Thyroid gland (tissue), 4 donors: ENCODE measurements around the gene CDC37. TPM values are rescaled to one million over a fixed set of nuclear protein-coding genes. Genes with fewer than 3 reads are reported as not detected.
"Not testable (repeated sequence)": the region's sequence is repeated elsewhere in the genome, so short reads cannot be mapped to it uniquely, and the experiment has no call there.

ENCODE experiments used
- DNase-seq, 2 donors: peaks; one replicate each; pipeline ENCODE4 v3.0.0-alpha.2; 2019
- H3K27ac ChIP-seq, 3 donors: fragments of 200-600 bp; sonication (generic); 1 replicate in 2 of 3; 2 replicates in 1 of 3; pipeline ENCODE4 v1.5.1; 2016 to 2019; ENCODE audit warnings: mild to moderate bottlenecking in 1 of 3, moderate library complexity in 1 of 3
- H3K27me3 ChIP-seq: fragments of 200-600 bp; sonication (generic); one replicate; pipeline ENCODE4 v1.5.1; 2019
- H3K36me3 ChIP-seq, 2 donors: fragments of 200-600 bp; sonication (generic); one replicate each; pipeline ENCODE4 v1.5.1; 2016 to 2019
- H3K4me1 ChIP-seq, 2 donors: fragments of 200-600 bp; sonication (generic); one replicate each; pipeline ENCODE4 v1.5.1; 2017 to 2019
- H3K4me3 ChIP-seq, 3 donors: fragments of 200-600 bp; sonication (generic); replicated peaks in 1 of 3; 1 replicate in 2 of 3; 2 replicates in 1 of 3; pipeline ENCODE4 v1.5.1; 2016; ENCODE audit warnings: mild to moderate bottlenecking in 1 of 3
- H3K9me3 ChIP-seq: fragments of 200-600 bp; sonication (generic); one replicate; pipeline ENCODE4 v1.5.1; 2017
- CTCF ChIP-seq, 6 experiments: fragments of 200-600 bp in 3 of 6; fragments of 450-650 bp in 3 of 6; sonication (generic) in 3 of 6; IDR thresholded peaks; one replicate each; pipeline ENCODE4 v1.5.1; 2016 to 2019; ENCODE audit warnings: antibody characterized with exemption in 6 of 6, mild to moderate bottlenecking in 2 of 6, inconsistent platforms in 1 of 6, moderate library complexity in 1 of 6
- POLR2A ChIP-seq, 2 donors: fragments of 450-650 bp; IDR thresholded peaks; one replicate each; pipeline ENCODE4 v1.6.1; 2017; ENCODE audit warnings: antibody characterized with exemption in 2 of 2, mild to moderate bottlenecking in 2 of 2, moderate library complexity in 1 of 2
- WGBS, 2 donors: methylation state at CpG; one replicate each; pipeline ENCODE4 v1.1.5; 2017; 5-methylcytosine and 5-hydroxymethylcytosine counted together
- intact Hi-C: fragments of 100-400 bp; cut with DNase I; formaldehyde crosslinking; loops from one replicate; pipeline ENCODE4 v1.15.1; 2023
- total RNA-seq, 4 donors: library from RNA; depleted of rRNA; stranded (reverse); fragments of >200 nt; gene quantifications; one replicate each; pipeline ENCODE4 v1.2.3, GENCODE V29; 2016

The CDC37 gene
- total RNA-seq, 4 donors from 2014 or later: 99.7 to 154 (median 125) TPM

- no peak for DNase-seq
- Histone ChIP-seq H3K4me3 (peak overlapping the region; percentile 66 to 99 (median 73)), H3K9me3 (no peaks in the 10 kb centered on the region), H3K4me1 (peaks cover 12 to 14% of the 10 kb centered on the region in 2 donors), H3K27ac (peak overlapping the region; percentile 44 to 91 (median 65)), H3K36me3 (peaks cover 9 to 11% of the 10 kb centered on the region in 2 donors), H3K27me3 (no peaks in the 10 kb centered on the region)
- intact Hi-C loops: loop anchor here (5.0 to 10.0 kb wide), 2 partner anchors 43 to 275 kb away; partner anchors contain the start of genes ANGPTL6, ICAM3 and PPAN
- TF ChIP-seq POLR2A (IDR thresholded peaks at IDR 0.05) (no peak), CTCF (IDR thresholded peaks at IDR 0.05) (no peak)
- WGBS, 2 donors: 0 to 1% methylated on average over 5 to 9 of the region's 10 CpGs
These were observed 23.4 kb downstream of the CDC37 start for GRCh38 chr19:10379880-10380312.

- TF ChIP-seq CTCF (IDR thresholded peaks at IDR 0.05) (no peak), POLR2A (IDR thresholded peaks at IDR 0.05) (no peak)
- no peaks in the 10 kb centered on the region for H3K27me3 ChIP-seq
- intact Hi-C loops: loop anchor here (5.0 kb wide), 1 partner anchor 41 kb away; the partner anchor contains the start of gene ICAM3
- no peak overlapping the region for H3K27ac ChIP-seq
- WGBS, 2 donors: 89 to 100% methylated on average over 5 to 6 of the region's 8 CpGs
- H3K4me1 ChIP-seq: peaks cover 12 to 14% of the 10 kb centered on the region in 2 donors
- H3K36me3 ChIP-seq: peaks cover 9 to 13% of the 10 kb centered on the region in 2 donors
- DNase-seq: no peak
- no peak overlapping the region for H3K4me3 ChIP-seq
- no peaks in the 10 kb centered on the region for H3K9me3 ChIP-seq
These were observed 25.2 kb downstream of the CDC37 start for GRCh38 chr19:10378124-10378523.

- H3K4me3 ChIP-seq, H3K27ac ChIP-seq, DNase-seq, H3K9me3 ChIP-seq, H3K27me3 ChIP-seq: not testable (repeated sequence)
- WGBS, 2 donors: 95 to 97% methylated on average over 2 of the region's 2 CpGs
- H3K36me3 ChIP-seq: peaks cover 9 to 13% of the 10 kb centered on the region in 2 donors
- intact Hi-C loops: loop anchor here (5.0 kb wide), 1 partner anchor 40 kb away; the partner anchor contains the start of gene ICAM3
- peaks cover 10 to 12% of the 10 kb centered on the region in 2 donors for H3K4me1 ChIP-seq
These were observed 26.2 kb downstream of the CDC37 start for GRCh38 chr19:10377140-10377640.

GRCh38 chr19:10374931-10375330, 28.4 kb downstream of the CDC37 start:
- no peak for DNase-seq
- intact Hi-C loops: loop anchor here (5.0 kb wide), 1 partner anchor 38 kb away; the partner anchor contains the start of gene ICAM3
- no peaks in the 10 kb centered on the region for H3K27me3 ChIP-seq
- no peak overlapping the region for H3K4me3 ChIP-seq
- no peaks in the 10 kb centered on the region for H3K9me3 ChIP-seq
- peaks cover 6% of the 10 kb centered on the region in 2 donors for H3K4me1 ChIP-seq
- H3K27ac ChIP-seq: no peak overlapping the region
- no peak for TF ChIP-seq CTCF (IDR thresholded peaks at IDR 0.05)
- TF ChIP-seq POLR2A (IDR thresholded peaks at IDR 0.05): no peak
- peaks cover 9 to 13% of the 10 kb centered on the region in 2 donors for H3K36me3 ChIP-seq
- WGBS, 2 donors: 89 to 91% methylated on average over 5 of the region's 5 CpGs

- no peak overlapping the region for H3K27ac ChIP-seq
- no peaks in the 10 kb centered on the region for H3K4me1 ChIP-seq
- intact Hi-C loops: no loop called here
- peaks cover 17 to 23% of the 10 kb centered on the region in 2 donors for H3K36me3 ChIP-seq
- no peaks in the 10 kb centered on the region for H3K9me3 ChIP-seq
- H3K4me3 ChIP-seq: no peak overlapping the region
- 93 to 100% methylated on average over 3 of the region's 3 CpGs for WGBS, 2 donors
- DNase-seq: no peak
- H3K27me3 ChIP-seq: no peaks in the 10 kb centered on the region
- no peak for TF ChIP-seq CTCF (IDR thresholded peaks at IDR 0.05)
- no peak for TF ChIP-seq POLR2A (IDR thresholded peaks at IDR 0.05)
These were observed 30.7 kb downstream of the CDC37 start for GRCh38 chr19:10372690-10373089.
